Activated naive CD4-positive, alpha-beta T cell treated with anti-CD3 and anti-CD28 coated beads, Interleukin-2, amount 50 U/mL, for 24 hours (primary cell): ENCODE data around the gene CCDC54.
A peak's percentile ranks its signal among the peaks of the same experiment; 100 is the strongest.
"Not testable (repeated sequence)": the region's sequence is repeated elsewhere in the genome, so short reads cannot be mapped to it uniquely, and the experiment has no call there.

ENCODE experiments used
- H3K27ac Mint-ChIP-seq: one replicate; pipeline ENCODE4 v1.8.0; 2021; ENCODE audit warnings: mild to moderate bottlenecking, mixed read lengths
- H3K27me3 Mint-ChIP-seq: one replicate; pipeline ENCODE4 v1.8.0; 2021; ENCODE audit warnings: mixed read lengths
- H3K36me3 Mint-ChIP-seq: one replicate; pipeline ENCODE4 v1.8.0; 2021; ENCODE audit warnings: mixed read lengths
- H3K4me1 Mint-ChIP-seq: one replicate; pipeline ENCODE4 v1.8.0; 2021; ENCODE audit warnings: mixed read lengths
- H3K4me3 Mint-ChIP-seq: one replicate; pipeline ENCODE4 v1.8.0; 2021; ENCODE audit warnings: mild to moderate bottlenecking, mixed read lengths
- H3K9me3 Mint-ChIP-seq: one replicate; pipeline ENCODE4 v1.8.0; 2021; ENCODE audit warnings: mixed read lengths

Gene CCDC54

DNA sequence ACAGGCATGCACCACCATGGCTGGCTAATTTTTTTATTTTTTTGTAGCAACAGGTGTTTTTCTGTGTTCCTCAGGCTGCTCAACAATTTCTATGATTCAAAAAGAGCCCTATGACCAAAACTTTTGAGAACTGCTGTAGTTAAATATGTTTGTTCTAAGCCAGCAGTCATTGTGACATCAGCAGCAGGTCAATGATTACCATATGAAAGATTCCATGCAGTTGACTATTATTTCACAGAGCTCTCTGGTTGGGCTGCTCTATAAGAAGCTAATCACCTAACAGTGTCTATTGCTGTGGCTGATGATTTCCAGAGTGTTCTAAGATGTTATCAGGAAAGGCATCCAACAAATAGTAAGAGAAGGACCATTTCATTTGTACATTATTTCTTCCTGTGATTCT lies at the start of gene CCDC54:
Gene CCDC54 (plus strand): TSS at position 289 of the 400 bp plus-strand sequence. CDS start 149 bp downstream, outside the sequence.
- H3K27me3 Mint-ChIP-seq: peaks cover 2% of the 10 kb centered on the region
- H3K36me3 Mint-ChIP-seq: no peaks in the 10 kb centered on the region
- no peaks in the 10 kb centered on the region for H3K9me3 Mint-ChIP-seq
- no peak within 1 kb of the TSS for H3K4me3 Mint-ChIP-seq
- H3K4me1 Mint-ChIP-seq: no peaks in the 10 kb centered on the region
- no peak within 1 kb of the TSS for H3K27ac Mint-ChIP-seq

DNA sequence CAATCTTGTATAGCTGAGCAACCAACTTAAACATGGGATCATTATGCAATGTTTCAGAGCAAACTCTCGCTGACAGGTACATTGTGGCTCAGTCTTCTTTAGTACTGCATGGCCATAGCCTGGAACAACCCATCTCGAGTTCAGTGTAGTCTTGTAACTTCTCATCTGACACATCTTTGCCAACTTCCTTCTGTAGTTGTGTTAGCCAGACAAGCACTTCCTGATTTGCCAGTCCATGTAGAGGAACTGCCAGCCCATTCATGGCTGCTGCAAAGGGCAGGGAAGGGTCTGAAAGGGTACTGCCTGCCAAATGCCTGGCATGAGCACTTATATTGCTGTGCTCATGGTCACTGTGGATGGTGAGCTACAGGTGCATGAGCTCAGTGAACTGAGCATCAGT lies 49.2 kb upstream of the CCDC54 start:
- H3K27me3 Mint-ChIP-seq: no peaks in the 10 kb centered on the region

DNA sequence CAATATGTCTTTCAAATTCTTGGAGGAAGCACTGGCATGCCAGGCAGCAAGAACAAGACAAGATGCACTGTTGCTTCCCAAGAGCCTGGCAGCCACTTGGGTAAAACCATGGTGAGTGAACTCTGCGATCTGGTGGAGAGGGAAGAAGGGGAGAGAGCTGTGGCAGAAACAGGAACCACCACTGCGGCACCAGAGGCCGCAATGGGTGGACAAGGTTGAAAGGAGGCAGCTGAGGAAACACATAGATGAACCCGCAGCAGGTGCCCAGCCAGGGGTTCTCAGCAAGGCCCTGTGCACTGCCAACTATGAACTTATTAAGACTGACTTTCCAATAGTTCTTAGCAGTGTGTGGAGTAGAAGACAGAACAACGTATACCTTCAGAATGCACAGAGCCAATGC lies 48.2 kb upstream of the CCDC54 start:
- Mint-ChIP-seq H3K4me3 (no peak overlapping the region), H3K27ac (no peak overlapping the region), H3K9me3 (no peaks in the 10 kb centered on the region), H3K36me3 (no peaks in the 10 kb centered on the region), H3K4me1 (no peaks in the 10 kb centered on the region), H3K27me3 (no peaks in the 10 kb centered on the region)

More for the DNA sequence above, 49.2 kb upstream of the CCDC54 start:
- no peak overlapping the region for H3K27ac Mint-ChIP-seq
- H3K36me3 Mint-ChIP-seq: no peaks in the 10 kb centered on the region
- no peak overlapping the region for H3K4me3 Mint-ChIP-seq
- H3K4me1 Mint-ChIP-seq: no peaks in the 10 kb centered on the region
- no peaks in the 10 kb centered on the region for H3K9me3 Mint-ChIP-seq

DNA sequence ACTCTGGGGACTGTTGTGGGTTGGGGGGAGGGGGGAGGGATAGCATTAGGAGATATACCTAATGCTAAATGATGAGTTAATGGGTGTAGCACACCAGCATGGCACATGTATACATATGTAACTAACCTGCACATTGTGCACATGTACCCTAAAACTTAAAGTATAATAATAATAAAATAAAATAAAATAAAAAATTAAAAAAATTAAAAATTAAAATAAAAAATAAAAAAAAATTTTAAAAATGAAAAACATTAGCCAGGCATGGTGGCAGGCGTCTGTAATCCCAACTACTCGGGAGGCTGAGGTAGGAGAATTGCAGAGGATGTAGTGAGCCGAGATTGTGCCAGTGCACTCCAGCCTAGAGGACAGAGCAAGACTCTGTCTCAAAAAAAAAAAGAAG lies 37.5 kb upstream of the CCDC54 start:
- H3K27ac Mint-ChIP-seq, H3K4me1 Mint-ChIP-seq, H3K4me3 Mint-ChIP-seq, H3K27me3 Mint-ChIP-seq, H3K36me3 Mint-ChIP-seq, H3K9me3 Mint-ChIP-seq: not testable (repeated sequence)

DNA sequence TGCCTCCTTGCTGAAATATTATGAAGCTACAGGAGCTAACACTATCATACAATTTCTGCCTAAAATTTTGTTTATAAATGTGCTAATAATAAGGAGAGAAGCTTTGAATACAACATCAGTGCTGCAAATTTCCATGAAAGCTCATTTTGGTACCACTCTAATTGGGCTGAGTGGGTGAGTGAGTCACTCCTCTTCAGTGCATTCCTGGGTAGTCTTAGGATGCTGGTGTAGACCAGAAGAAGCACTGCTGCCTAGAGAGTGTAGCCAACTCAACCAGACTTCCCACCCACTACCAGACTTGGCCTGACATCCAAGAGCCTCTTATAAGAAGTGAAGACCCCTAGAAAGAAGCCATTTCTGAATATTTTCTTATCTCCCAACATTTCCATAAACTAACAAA lies 32.5 kb upstream of the CCDC54 start:
- Mint-ChIP-seq H3K27ac (no peak overlapping the region), H3K36me3 (no peaks in the 10 kb centered on the region), H3K4me1 (peaks cover 9% of the 10 kb centered on the region), H3K27me3 (no peaks in the 10 kb centered on the region), H3K4me3 (no peak overlapping the region), H3K9me3 (no peaks in the 10 kb centered on the region)

DNA sequence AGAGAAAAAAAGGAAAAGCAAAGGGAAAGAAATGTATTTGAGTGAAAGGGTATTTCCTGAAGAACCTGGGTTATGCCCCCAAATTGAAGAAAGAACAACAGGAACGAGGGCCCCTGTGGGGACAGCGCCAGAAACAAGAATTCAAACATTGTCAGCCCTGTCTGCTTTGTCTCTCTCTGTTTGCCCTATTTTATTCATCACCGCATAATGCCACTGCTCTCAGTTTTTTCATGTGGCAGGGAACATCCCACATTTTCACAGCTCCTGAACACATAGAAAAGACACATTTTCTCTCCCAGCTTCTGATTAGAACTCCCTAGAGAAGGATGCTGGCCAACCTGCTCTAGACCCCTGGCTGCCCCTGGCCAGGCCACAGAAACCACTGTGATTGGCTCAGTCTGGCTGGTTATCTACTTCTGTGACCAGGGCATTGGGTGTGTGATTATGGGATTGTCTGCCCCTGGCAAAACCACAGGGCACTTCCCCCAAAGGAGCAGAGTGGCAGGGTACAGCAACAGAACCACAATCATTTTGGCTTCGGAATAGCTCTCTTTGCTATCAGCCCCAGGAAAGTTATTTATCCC lies 31.3 kb upstream of the CCDC54 start:
- no peaks in the 10 kb centered on the region for H3K27me3 Mint-ChIP-seq
- H3K4me1 Mint-ChIP-seq: peaks cover 9% of the 10 kb centered on the region
- no peaks in the 10 kb centered on the region for H3K9me3 Mint-ChIP-seq
- H3K27ac Mint-ChIP-seq: peak overlapping the region; percentile 42
- H3K4me3 Mint-ChIP-seq: no peak overlapping the region
- no peaks in the 10 kb centered on the region for H3K36me3 Mint-ChIP-seq

DNA sequence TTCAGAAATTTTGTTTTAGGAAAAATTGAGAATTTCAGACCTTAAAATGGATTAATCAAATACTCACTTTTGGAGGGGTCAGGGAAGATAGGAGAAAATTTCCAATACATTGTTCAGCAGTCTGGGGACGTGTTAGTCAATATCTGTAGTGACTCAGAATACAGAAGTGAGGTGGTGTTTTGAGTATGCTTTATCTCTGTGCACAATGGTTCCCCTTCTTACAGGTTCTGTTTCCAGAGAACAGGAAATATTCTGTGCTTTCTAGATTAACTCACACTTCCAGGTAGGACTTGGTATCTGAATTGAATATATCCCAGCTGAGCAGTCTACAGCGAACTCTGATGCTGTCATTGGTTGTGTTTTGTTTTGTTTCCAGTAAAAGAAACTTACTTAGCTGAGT lies 30.7 kb upstream of the CCDC54 start:
- Mint-ChIP-seq H3K4me3 (no peak overlapping the region), H3K27ac (no peak overlapping the region), H3K27me3 (no peaks in the 10 kb centered on the region), H3K36me3 (no peaks in the 10 kb centered on the region), H3K4me1 (peaks cover 9% of the 10 kb centered on the region), H3K9me3 (no peaks in the 10 kb centered on the region)

DNA sequence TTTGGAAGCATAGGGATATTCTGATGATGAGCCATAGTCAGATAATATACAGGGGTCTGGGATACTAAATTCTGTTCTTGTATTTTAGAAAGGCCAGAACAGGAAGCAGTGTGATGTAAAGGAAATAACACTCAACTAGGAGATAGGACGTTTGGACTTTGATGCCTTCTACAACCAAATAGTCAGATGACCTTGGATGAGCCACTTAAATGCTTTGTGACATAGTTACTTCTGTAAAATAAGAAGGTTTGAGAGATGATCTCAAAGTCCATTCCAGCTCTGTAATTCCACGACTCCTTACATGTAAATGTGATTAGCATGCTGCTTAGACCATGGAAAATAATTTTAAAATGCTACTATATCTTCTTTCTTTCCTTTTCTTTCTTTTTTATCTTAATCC lies 29.5 kb upstream of the CCDC54 start:
- H3K4me3 Mint-ChIP-seq: no peak overlapping the region
- no peaks in the 10 kb centered on the region for H3K9me3 Mint-ChIP-seq
- H3K36me3 Mint-ChIP-seq: no peaks in the 10 kb centered on the region
- no peaks in the 10 kb centered on the region for H3K27me3 Mint-ChIP-seq
- H3K27ac Mint-ChIP-seq: no peak overlapping the region
- H3K4me1 Mint-ChIP-seq: peaks cover 9% of the 10 kb centered on the region

DNA sequence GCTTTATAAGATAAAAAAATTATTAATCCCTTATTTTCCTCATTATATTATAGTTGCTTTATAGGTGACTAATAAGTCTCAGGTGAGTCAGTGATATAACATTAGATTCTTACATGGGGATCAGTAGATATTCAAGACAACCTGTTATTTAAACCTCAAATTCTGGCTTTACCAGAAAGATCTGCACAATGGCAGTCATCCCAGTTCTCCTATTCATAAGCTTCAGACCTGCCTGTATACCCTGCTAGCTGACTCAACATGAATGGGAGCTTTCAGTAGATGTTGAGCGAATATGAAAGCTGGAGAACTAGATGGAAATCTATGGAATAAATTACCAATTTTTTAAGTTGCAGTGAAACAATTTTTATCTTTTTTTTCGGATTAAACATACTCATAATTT lies 20.5 kb upstream of the CCDC54 start:
- no peak overlapping the region for H3K27ac Mint-ChIP-seq
- H3K27me3 Mint-ChIP-seq: peaks cover 4% of the 10 kb centered on the region
- no peak overlapping the region for H3K4me3 Mint-ChIP-seq
- H3K4me1 Mint-ChIP-seq: no peaks in the 10 kb centered on the region
- H3K9me3 Mint-ChIP-seq: no peaks in the 10 kb centered on the region
- H3K36me3 Mint-ChIP-seq: no peaks in the 10 kb centered on the region

DNA sequence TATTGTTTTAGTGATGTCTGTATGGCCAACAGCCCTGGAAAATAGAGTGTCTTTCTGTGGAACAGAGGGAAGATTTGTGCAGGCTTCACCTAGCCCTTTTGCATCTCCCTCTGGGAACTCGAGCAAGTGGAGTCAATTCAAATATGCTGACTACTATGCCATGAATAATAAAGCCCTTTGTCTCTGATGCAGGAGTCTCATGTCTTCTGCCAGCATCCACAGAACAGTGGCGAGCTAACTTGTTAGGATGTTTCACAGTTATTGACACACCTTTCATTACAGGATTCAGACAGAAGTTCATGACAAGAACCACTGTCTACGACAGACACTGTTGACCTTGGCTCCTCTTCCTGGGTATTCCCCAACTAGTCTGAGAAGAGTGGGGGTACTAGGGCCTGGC lies 15.6 kb upstream of the CCDC54 start:
- H3K9me3 Mint-ChIP-seq: no peaks in the 10 kb centered on the region
- no peaks in the 10 kb centered on the region for H3K36me3 Mint-ChIP-seq
- H3K4me3 Mint-ChIP-seq: no peak overlapping the region
- no peaks in the 10 kb centered on the region for H3K4me1 Mint-ChIP-seq
- peaks cover 4% of the 10 kb centered on the region for H3K27me3 Mint-ChIP-seq
- no peak overlapping the region for H3K27ac Mint-ChIP-seq

DNA sequence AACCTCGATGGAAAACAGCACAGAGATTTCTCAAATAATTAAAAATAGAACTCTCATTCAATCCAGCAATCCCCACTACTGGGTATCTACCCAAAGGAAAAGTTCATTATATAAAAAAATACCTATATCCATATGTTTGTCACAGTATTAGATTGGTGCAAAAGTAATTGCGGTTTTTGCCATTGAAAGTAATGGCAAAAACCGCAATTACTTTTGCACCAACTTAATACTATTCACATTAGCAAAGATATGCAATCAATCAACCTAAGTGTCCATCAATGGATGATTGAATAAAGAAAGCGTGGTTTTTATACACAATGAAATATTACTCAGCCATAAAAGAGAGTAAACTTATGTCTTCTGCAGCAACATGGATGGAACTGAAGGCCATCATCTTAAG lies 12.2 kb upstream of the CCDC54 start:
- Mint-ChIP-seq H3K36me3 (no peaks in the 10 kb centered on the region), H3K9me3 (no peaks in the 10 kb centered on the region), H3K4me3 (no peak overlapping the region), H3K4me1 (peaks cover 4% of the 10 kb centered on the region), H3K27me3 (peaks cover 4% of the 10 kb centered on the region), H3K27ac (no peak overlapping the region)

DNA sequence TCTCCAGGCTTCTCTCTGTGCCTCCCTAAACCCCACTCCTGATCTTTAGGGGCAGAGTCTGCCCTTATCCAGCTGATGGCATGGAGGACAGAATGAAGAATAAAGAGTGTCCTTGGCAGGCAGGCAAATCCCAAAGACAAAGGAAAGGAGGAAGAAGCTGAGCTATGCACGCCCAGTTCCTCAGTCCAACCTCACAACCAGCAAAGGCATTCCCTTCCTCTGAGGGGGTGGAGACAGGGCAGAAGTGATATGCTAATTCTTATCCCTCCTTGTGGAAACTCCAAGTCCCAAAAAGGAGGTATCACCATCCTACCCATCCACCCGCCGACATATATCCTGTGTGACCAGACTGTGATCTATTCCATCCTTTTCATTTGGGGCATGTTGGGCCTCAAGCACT lies 10.5 kb upstream of the CCDC54 start:
- Mint-ChIP-seq H3K4me1 (peaks cover 4% of the 10 kb centered on the region), H3K27me3 (peaks cover 1% of the 10 kb centered on the region), H3K9me3 (no peaks in the 10 kb centered on the region), H3K27ac (no peak overlapping the region), H3K36me3 (no peaks in the 10 kb centered on the region), H3K4me3 (no peak overlapping the region)

DNA sequence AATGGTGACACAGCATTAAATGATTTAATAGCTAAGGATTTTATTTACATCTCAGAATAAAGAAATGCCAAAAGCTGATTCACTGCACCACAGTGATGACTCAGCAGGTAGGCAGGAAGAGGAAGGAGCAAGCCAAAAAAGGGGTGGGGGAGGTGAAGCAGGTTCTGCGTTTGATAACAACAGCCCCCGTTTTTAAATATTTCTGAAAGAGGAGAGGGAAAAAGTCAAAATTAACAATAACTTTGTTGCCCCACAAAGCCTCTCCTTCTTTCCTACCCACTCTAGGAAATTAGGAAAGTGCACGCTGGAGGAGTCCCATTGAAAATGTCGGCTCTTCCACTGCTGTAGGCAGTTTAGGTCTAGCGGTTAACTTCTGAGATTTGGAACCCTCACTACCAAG lies 9.9 kb upstream of the CCDC54 start:
- peaks cover 1% of the 10 kb centered on the region for H3K27me3 Mint-ChIP-seq
- no peaks in the 10 kb centered on the region for H3K36me3 Mint-ChIP-seq
- no peak overlapping the region for H3K4me3 Mint-ChIP-seq
- no peaks in the 10 kb centered on the region for H3K9me3 Mint-ChIP-seq
- no peak overlapping the region for H3K27ac Mint-ChIP-seq
- H3K4me1 Mint-ChIP-seq: peaks cover 4% of the 10 kb centered on the region

DNA sequence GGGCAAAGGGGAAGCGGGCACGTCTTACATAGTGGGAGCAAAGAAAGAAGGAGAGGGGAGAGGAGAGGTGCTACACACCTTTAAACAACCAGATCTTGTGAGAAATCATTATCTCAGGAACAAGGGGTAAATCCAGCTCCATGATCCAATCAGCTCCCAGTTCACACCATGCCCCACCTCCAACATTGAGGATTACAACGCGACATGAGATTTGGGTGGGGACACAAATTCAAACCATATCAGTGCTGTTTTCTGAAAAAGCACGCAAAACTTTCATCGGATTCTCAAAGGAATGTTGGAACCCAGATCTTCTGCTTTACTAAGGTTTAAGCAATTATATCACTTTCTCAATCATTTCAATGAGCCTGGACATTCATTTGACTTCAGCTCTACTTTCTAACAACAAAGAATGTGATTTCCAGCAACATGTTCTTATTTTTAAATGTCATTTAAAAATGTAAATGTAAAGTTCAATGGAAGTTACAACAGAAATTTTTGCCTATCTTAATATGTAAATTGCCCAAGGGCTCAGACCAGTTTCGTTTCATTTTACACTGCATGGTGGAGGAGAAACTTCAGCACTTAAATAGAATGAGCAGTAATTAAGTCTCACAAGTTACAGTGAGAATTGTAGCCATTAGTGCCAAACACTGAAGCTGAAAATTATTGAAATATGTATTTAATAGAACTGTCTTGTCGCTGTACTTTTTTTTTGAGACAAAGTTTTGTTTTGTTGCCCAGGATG lies 8.4 kb upstream of the CCDC54 start:
- Mint-ChIP-seq H3K9me3 (no peaks in the 10 kb centered on the region), H3K4me1 (peaks cover 4% of the 10 kb centered on the region), H3K27me3 (peaks cover 1% of the 10 kb centered on the region), H3K27ac (peak overlapping the region; percentile 42), H3K4me3 (no peak overlapping the region), H3K36me3 (no peaks in the 10 kb centered on the region)

DNA sequence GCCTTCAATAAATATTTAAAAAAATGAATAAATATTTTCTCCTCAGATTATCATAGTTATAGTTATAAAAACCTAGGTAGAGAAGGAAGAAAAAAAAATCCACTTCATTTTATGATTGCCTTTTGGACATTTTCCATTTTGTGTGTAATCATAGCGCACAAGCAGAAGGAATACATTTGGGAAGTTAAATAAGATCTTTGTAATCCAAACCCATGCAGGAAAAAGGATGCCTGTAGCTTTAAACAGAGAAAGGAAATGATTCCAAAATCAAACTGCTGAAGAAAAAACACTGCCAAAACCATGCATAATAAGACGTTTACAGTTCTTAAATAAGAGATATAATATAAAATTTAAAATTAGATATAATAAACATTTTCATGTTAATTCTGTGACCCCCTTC lies 7.4 kb upstream of the CCDC54 start:
- no peaks in the 10 kb centered on the region for H3K9me3 Mint-ChIP-seq
- no peak overlapping the region for H3K27ac Mint-ChIP-seq
- H3K36me3 Mint-ChIP-seq: no peaks in the 10 kb centered on the region
- H3K4me1 Mint-ChIP-seq: peaks cover 4% of the 10 kb centered on the region
- H3K27me3 Mint-ChIP-seq: no peaks in the 10 kb centered on the region
- no peak overlapping the region for H3K4me3 Mint-ChIP-seq

DNA sequence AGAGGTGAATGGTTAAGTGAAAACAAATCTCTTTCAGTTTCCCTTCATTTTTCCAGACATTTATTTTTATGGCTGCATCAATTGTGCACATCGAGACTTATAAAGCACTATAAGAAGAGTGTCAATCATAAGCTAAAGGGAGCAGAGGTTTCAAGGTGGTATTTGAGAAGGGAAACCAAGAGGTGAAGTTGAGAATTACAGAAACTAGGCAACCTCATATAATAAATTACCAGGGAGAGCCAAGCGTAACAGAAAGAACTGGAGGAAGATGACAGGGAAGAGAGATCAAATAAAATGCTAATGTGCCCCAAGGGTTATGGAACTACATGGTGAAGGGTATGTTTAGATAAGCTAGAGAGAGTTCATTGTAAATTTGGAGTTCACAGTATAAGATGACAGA lies 6.3 kb upstream of the CCDC54 start:
- no peak overlapping the region for H3K4me3 Mint-ChIP-seq
- peaks cover 4% of the 10 kb centered on the region for H3K4me1 Mint-ChIP-seq
- H3K36me3 Mint-ChIP-seq: no peaks in the 10 kb centered on the region
- H3K9me3 Mint-ChIP-seq: no peaks in the 10 kb centered on the region
- H3K27ac Mint-ChIP-seq: no peak overlapping the region
- H3K27me3 Mint-ChIP-seq: no peaks in the 10 kb centered on the region

DNA sequence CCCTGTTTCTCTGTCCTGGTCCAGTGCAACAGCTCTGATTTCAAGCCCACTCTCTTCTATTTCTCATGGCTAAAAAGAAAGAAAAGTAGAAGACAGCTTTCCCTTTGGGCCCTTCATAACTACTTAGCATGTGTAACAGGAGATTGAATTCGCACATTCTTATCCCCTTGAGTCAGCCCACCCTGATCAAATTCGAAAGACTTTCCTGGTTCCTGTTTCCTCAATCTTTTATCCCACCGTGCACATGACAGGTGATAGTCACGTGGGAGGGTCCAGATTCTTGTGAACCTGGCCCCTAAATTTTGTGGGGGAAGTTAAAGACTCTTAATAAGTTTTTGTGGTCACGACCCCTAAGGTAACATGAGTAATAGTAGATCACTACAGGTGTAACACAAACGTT lies 4.7 kb upstream of the CCDC54 start:
- no peaks in the 10 kb centered on the region for H3K9me3 Mint-ChIP-seq
- H3K27me3 Mint-ChIP-seq: no peaks in the 10 kb centered on the region
- H3K4me1 Mint-ChIP-seq: no peaks in the 10 kb centered on the region
- no peak overlapping the region for H3K4me3 Mint-ChIP-seq
- no peak overlapping the region for H3K27ac Mint-ChIP-seq
- no peaks in the 10 kb centered on the region for H3K36me3 Mint-ChIP-seq
